ENCODE results near the gene RPL23. TPM values are rescaled to one million over a fixed set of nuclear protein-coding genes. Genes with fewer than 3 reads are reported as not detected.

Gene RPL23
- total and polyA plus RNA-seq, 9 of the 15 experiments (the other 6 are each of a cell fraction or from before 2014, with no cell fraction given), result 1,745 to 3,667 (median 3,096) TPM

- peak; percentile 96 for TF ChIP-seq CBFA2T3 (IDR thresholded peaks at IDR 0.05)
- TF ChIP-seq ZNF347 (CRISPR knock-in tag; IDR thresholded peaks at IDR 0.05; ENCODE audit: low read depth), result no peak
- no peak for TF ChIP-seq XRCC5 (IDR thresholded peaks at IDR 0.05; ENCODE audit: low read depth, low read length)
- TF ChIP-seq FOXJ3 (CRISPR knock-in tag; IDR thresholded peaks at IDR 0.05), result no peak
- peak; percentile 65; the same call in 1 of the 2 replicates for TF ChIP-seq PML (IDR thresholded peaks at IDR 0.05; ENCODE audit: low read length)
- TF ChIP-seq ILF3 (IDR thresholded peaks at IDR 0.05; ENCODE audit: borderline replicate concordance), result 0 out of 2 replicates have a peak, but pooled peaks have one; percentile 27
- no peak for TF ChIP-seq HDAC8 (tag; IDR thresholded peaks at IDR 0.05)
- TF ChIP-seq LEF1 (IDR thresholded peaks at IDR 0.05), result no peak
- TF ChIP-seq CBFA2T2 (conservative IDR thresholded peaks at IDR 0.05), result peak; percentile 93
- TF ChIP-seq BCL6 (CRISPR knock-in tag; IDR thresholded peaks at IDR 0.05), result no peak
- no peak for TF ChIP-seq L3MBTL2 (IDR thresholded peaks at IDR 0.05)
- TF ChIP-seq FOXA3 (CRISPR knock-in tag; conservative IDR thresholded peaks at IDR 0.05 in 1 of 2, IDR thresholded peaks at IDR 0.05 in 1 of 2), result no peak
- TF ChIP-seq POLR2G (IDR thresholded peaks at IDR 0.05; ENCODE audit: low read depth, low read length), result no peak
- TF ChIP-seq ZBTB40 (IDR thresholded peaks at IDR 0.05), result no peak
- no peak for TF ChIP-seq ZBTB40 (CRISPR knock-in tag; IDR thresholded peaks at IDR 0.05)
- 0 out of 2 replicates have a peak, but pooled peaks have one; percentile 21 for TF ChIP-seq ZBTB2 (IDR thresholded peaks at IDR 0.05)
- TF ChIP-seq ZNF561 (CRISPR knock-in tag; conservative IDR thresholded peaks at IDR 0.05), result no peak
- TF ChIP-seq POU5F1 (IDR thresholded peaks at IDR 0.05; ENCODE audit: borderline replicate concordance, low read depth, low read length, partially characterized antibody), result no peak
- no peak for TF ChIP-seq TGIF2 (CRISPR knock-in tag; IDR thresholded peaks at IDR 0.05)
- no peak for TF ChIP-seq ZSCAN32 (CRISPR knock-in tag; IDR thresholded peaks at IDR 0.05)
- TF ChIP-seq HIVEP1 (CRISPR knock-in tag; IDR thresholded peaks at IDR 0.05), result no peak
These were observed 40.8 kb upstream of the RPL23 start (continued) for GRCh38 chr17:38894276-38894675.
